Measurements from ENCODE around the gene KLHL5. TPM values are rescaled to one million over a fixed set of nuclear protein-coding genes. Genes with fewer than 3 reads are reported as not detected.
"Not testable (repeated sequence)": the region's sequence is repeated elsewhere in the genome, so short reads cannot be mapped to it uniquely, and the experiment has no call there.

The KLHL5 gene
- total and polyA plus RNA-seq, 9 of the 15 experiments (the other 6 are each of a cell fraction or from before 2014, with no cell fraction given), result 8.0 to 30.8 (median 22.1) TPM

GRCh38 chr4:39031590-39032020 is 30.4 kb upstream of the KLHL5 start (continued):
- TF ChIP-seq AFF1 (IDR thresholded peaks at IDR 0.05; ENCODE audit: low read depth in 1 of 2, partially characterized antibody in 2 of 2) (peak; percentile 27 to 44), ID3 (tag; IDR thresholded peaks at IDR 0.05) (peak; percentile 39; the same call in 1 of the 2 replicates), DMBX1 (CRISPR knock-in tag; IDR thresholded peaks at IDR 0.05; ENCODE audit: borderline replicate concordance) (peak; percentile 95), MTA1 (IDR thresholded peaks at IDR 0.05; ENCODE audit: borderline replicate concordance) (0 out of 2 replicates have a peak, but pooled peaks have one; percentile 44), SMARCA4 (IDR thresholded peaks at IDR 0.05) (peak; percentile 30), NR2C1 (tag; IDR thresholded peaks at IDR 0.05) (peak; percentile 69), GTF2A2 (tag; IDR thresholded peaks at IDR 0.05) (peak; percentile 61; the same call in 1 of the 2 replicates), HLTF (IDR thresholded peaks at IDR 0.05) (0 out of 2 replicates have a peak, but pooled peaks have one; percentile 35), ILK (tag; IDR thresholded peaks at IDR 0.05; ENCODE audit: borderline replicate concordance, low read depth) (0 out of 2 replicates have a peak, but pooled peaks have one; percentile 37), CC2D1A (IDR thresholded peaks at IDR 0.05) (peak; percentile 51; the same call in 1 of the 2 replicates), ZNF589 (CRISPR knock-in tag; IDR thresholded peaks at IDR 0.05; ENCODE audit: low read depth) (0 out of 2 replicates have a peak, but pooled peaks have one; percentile 84), ZNF41 (CRISPR knock-in tag; conservative IDR thresholded peaks at IDR 0.05) (0 out of 2 replicates have a peak, but pooled peaks have one; percentile 15), DDX20 (tag; IDR thresholded peaks at IDR 0.05; ENCODE audit: low read depth) (0 out of 2 replicates have a peak, but pooled peaks have one; percentile 68), NFRKB (IDR thresholded peaks at IDR 0.05; ENCODE audit: low read depth) (peak; percentile 45; the same call in 1 of the 2 replicates), KLF6 (CRISPR knock-in tag; IDR thresholded peaks at IDR 0.05; ENCODE audit: borderline replicate concordance) (peak; percentile 25; the same call in 1 of the 2 replicates), KDM1A (IDR thresholded peaks at IDR 0.05) (0 out of 4 replicates have a peak, but pooled peaks of 1 of the 2 experiments have one; percentile 21), ZBTB12 (CRISPR knock-in tag; IDR thresholded peaks at IDR 0.05) (0 out of 2 replicates have a peak, but pooled peaks have one; percentile 37)
- not testable (repeated sequence) for TF ChIP-seq ID3 (CRISPR knock-in tag; IDR thresholded peaks at IDR 0.05); NR2C1 (IDR thresholded peaks at IDR 0.05)
- TF ChIP-seq, protein P1, sequence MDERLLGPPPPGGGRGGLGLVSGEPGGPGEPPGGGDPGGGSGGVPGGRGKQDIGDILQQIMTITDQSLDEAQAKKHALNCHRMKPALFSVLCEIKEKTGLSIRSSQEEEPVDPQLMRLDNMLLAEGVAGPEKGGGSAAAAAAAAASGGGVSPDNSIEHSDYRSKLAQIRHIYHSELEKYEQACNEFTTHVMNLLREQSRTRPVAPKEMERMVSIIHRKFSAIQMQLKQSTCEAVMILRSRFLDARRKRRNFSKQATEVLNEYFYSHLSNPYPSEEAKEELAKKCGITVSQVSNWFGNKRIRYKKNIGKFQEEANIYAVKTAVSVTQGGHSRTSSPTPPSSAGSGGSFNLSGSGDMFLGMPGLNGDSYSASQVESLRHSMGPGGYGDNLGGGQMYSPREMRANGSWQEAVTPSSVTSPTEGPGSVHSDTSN (CRISPR knock-in tag; IDR thresholded peaks at IDR 0.05; ENCODE audit: low read depth), result not testable (repeated sequence)
- TF ChIP-seq, protein P1 (tag; conservative IDR thresholded peaks at IDR 0.05; ENCODE audit: low read depth), result peak; percentile 41; the same call in 1 of the 2 replicates
